Neural progenitor cell (in vitro differentiated cells): ENCODE results near the gene ATP1B4. TPM values are rescaled to one million over a fixed set of nuclear protein-coding genes. Genes with fewer than 3 reads are reported as not detected.

Source experiments
- DNase-seq: peaks from one replicate; pipeline ENCODE4 v3.0.0-alpha.2; 2016; ENCODE audit warnings: low spot score
- H2AFZ ChIP-seq: fragments of 200-600 bp; sonication (generic); replicated peaks from 2 replicates; pipeline ENCODE4 v1.6.1; 2016; ENCODE audit warnings: antibody characterized with exemption
- H3F3A ChIP-seq: fragments of 200-600 bp; sonication (generic); 2 replicates; pipeline ENCODE4 v1.6.1; 2016; ENCODE audit warnings: antibody characterized with exemption, low read depth
- H3K27ac ChIP-seq: fragments of 200-600 bp; sonication (generic); 2 replicates; pipeline ENCODE4 v1.5.1; 2016; ENCODE audit warnings: mild to moderate bottlenecking
- H3K27me3 ChIP-seq: fragments of 200-600 bp; sonication (generic); 2 replicates; pipeline ENCODE4 v1.6.1; 2016; ENCODE audit warnings: mild to moderate bottlenecking, moderate library complexity
- H3K36me3 ChIP-seq: fragments of 200-600 bp; sonication (generic); 2 replicates; pipeline ENCODE4 v1.5.1; 2016
- H3K4me1 ChIP-seq: fragments of 200-600 bp; sonication (generic); 2 replicates; pipeline ENCODE4 v1.6.1; 2016; ENCODE audit warnings: mixed run types
- H3K4me2 ChIP-seq: fragments of 200-600 bp; sonication (generic); 2 replicates; pipeline ENCODE4 v1.6.1; 2016
- H3K4me3 ChIP-seq: fragments of 200-600 bp; sonication (generic); 2 replicates; pipeline ENCODE4 v1.5.1; 2016
- H3K79me2 ChIP-seq: fragments of 200-600 bp; sonication (generic); 2 replicates; pipeline ENCODE4 v1.6.1; 2016; ENCODE audit warnings: low read depth
- H3K9ac ChIP-seq: fragments of 200-600 bp; sonication (generic); 2 replicates; pipeline ENCODE4 v1.6.1; 2016
- H3K9me3 ChIP-seq: fragments of 200-600 bp; sonication (generic); 2 replicates; pipeline ENCODE4 v1.5.1; 2016; ENCODE audit warnings: low read depth
- H4K20me1 ChIP-seq: fragments of 200-600 bp; sonication (generic); 2 replicates; pipeline ENCODE4 v1.6.1; 2016; ENCODE audit warnings: low read depth
- H3K27ac Mint-ChIP-seq: 3 replicates; pipeline ENCODE4 v1.8.0; 2021; ENCODE audit warnings: mixed read lengths
- H3K27me3 Mint-ChIP-seq: 2 replicates; pipeline ENCODE4 v1.8.0; 2022; ENCODE audit warnings: low read depth, mild to moderate bottlenecking, inconsistent platforms, moderate library complexity, mixed read lengths; ENCODE audit not compliant: insufficient read depth
- H3K36me3 Mint-ChIP-seq: 3 replicates; pipeline ENCODE4 v1.8.0; 2021; ENCODE audit warnings: mixed read lengths
- H3K4me1 Mint-ChIP-seq: 3 replicates; pipeline ENCODE4 v1.8.0; 2021; ENCODE audit warnings: mixed read lengths
- H3K4me3 Mint-ChIP-seq: 3 replicates; pipeline ENCODE4 v1.8.0; 2021; ENCODE audit warnings: mild to moderate bottlenecking, moderate library complexity, mixed read lengths
- H3K9me3 Mint-ChIP-seq: 3 replicates; pipeline ENCODE4 v1.8.0; 2020; ENCODE audit warnings: mixed read lengths
- EZH2 ChIP-seq: fragments of 200-600 bp; sonication (generic); IDR thresholded peaks from 2 replicates; pipeline ENCODE4 v1.6.1; 2017; ENCODE audit warnings: antibody characterized with exemption, mild to moderate bottlenecking, moderate library complexity
- EZH2phosphoT487 ChIP-seq: fragments of 200-600 bp; sonication (generic); IDR thresholded peaks from 2 replicates; pipeline ENCODE4 v1.6.1; 2017; ENCODE audit warnings: antibody characterized with exemption
- total RNA-seq: library from RNA; depleted of rRNA; stranded (reverse); fragments of >200 nt; gene quantifications from 2 replicates; pipeline ENCODE4 v1.2.3, GENCODE V29; 2015; ENCODE audit warnings: low replicate concordance
- TF ChIP-seq, protein P1 (sequence below): fragments of 200-600 bp; sonication (generic); IDR thresholded peaks from 2 replicates; pipeline ENCODE4 v1.5.1; 2017; ENCODE audit warnings: antibody characterized with exemption, mild to moderate bottlenecking

Gene ATP1B4
- total RNA-seq, 1 donor from 2014 or later: not detected

DNA sequence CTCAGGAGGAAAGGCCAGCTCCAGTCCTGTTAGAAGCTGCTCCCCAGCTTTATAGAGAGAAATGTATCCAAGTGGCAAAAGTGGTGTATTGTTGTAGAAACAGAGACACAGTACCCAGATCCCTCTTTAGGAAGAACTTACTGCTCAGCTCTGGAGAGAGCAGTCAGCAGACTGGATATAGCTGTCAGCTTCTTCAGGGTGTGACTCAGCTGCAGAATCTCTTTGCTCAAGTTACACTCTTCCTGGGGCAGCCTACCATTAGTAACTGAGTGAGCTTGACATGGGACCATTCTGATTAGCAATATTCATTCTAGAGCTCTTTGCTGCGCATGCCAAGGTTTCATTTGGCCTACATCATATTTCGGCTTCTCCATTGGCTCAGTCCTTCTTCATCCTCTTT is 40.5 kb downstream of the ATP1B4 start:
- H3K27ac ChIP-seq: no peak overlapping the region
- Mint-ChIP-seq H3K4me3 (no peak overlapping the region), H3K4me1 (no peaks in the 10 kb centered on the region), H3K27ac (no peak overlapping the region), H3K27me3 (peaks cover 4% of the 10 kb centered on the region), H3K36me3 (no peaks in the 10 kb centered on the region), H3K9me3 (peaks cover 7% of the 10 kb centered on the region)
- H3K9me3 ChIP-seq: no peaks in the 10 kb centered on the region
- H3K9ac ChIP-seq: no peak overlapping the region
- TF ChIP-seq EZH2phosphoT487 (no peak), EZH2 (no peak)
- TF ChIP-seq, protein P1, sequence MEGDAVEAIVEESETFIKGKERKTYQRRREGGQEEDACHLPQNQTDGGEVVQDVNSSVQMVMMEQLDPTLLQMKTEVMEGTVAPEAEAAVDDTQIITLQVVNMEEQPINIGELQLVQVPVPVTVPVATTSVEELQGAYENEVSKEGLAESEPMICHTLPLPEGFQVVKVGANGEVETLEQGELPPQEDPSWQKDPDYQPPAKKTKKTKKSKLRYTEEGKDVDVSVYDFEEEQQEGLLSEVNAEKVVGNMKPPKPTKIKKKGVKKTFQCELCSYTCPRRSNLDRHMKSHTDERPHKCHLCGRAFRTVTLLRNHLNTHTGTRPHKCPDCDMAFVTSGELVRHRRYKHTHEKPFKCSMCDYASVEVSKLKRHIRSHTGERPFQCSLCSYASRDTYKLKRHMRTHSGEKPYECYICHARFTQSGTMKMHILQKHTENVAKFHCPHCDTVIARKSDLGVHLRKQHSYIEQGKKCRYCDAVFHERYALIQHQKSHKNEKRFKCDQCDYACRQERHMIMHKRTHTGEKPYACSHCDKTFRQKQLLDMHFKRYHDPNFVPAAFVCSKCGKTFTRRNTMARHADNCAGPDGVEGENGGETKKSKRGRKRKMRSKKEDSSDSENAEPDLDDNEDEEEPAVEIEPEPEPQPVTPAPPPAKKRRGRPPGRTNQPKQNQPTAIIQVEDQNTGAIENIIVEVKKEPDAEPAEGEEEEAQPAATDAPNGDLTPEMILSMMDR: no peak
- DNase-seq: no peak
- no peak overlapping the region for H3K4me3 ChIP-seq
- H3K79me2 ChIP-seq: no peaks in the 10 kb centered on the region
- no peaks in the 10 kb centered on the region for H3K27me3 ChIP-seq
- no peaks in the 10 kb centered on the region for H3K36me3 ChIP-seq
- H3K4me2 ChIP-seq: no peak overlapping the region
- no peaks in the 10 kb centered on the region for H3F3A ChIP-seq
- no peaks in the 10 kb centered on the region for H4K20me1 ChIP-seq
- H3K4me1 ChIP-seq: no peaks in the 10 kb centered on the region
- H2AFZ ChIP-seq: no peak overlapping the region

DNA sequence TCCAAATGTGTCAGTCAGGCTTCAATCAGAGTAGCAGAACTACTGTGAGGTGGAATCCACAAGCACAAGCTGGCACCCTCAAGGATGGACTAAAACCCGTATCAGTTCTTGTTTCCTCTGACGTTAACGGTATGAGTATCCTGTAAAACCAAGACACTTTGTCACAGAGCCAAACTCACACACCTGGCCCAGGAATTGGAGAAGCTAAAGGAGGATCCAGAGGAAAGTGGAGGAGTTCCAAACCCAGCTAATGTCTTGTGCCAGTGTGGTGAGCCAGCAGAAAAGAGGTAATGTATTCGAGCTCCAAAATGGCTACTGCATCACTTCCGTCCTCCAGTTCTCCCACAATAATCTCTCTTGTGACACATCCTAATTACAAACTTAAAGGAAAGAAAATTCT is 44.7 kb downstream of the ATP1B4 start:
- H3K4me2 ChIP-seq: no peak overlapping the region
- no peak overlapping the region for H3K9ac ChIP-seq
- TF ChIP-seq EZH2 (no peak), EZH2phosphoT487 (no peak)
- TF ChIP-seq, protein P1: no peak
- H3K4me1 ChIP-seq: no peaks in the 10 kb centered on the region
- H3K36me3 Mint-ChIP-seq: no peaks in the 10 kb centered on the region
- H3F3A ChIP-seq: no peaks in the 10 kb centered on the region
- DNase-seq: no peak
- H3K27ac Mint-ChIP-seq: no peak overlapping the region
- peaks cover 20% of the 10 kb centered on the region for H3K9me3 Mint-ChIP-seq
- H2AFZ ChIP-seq: no peak overlapping the region
- no peaks in the 10 kb centered on the region for H3K4me1 Mint-ChIP-seq
- no peak overlapping the region for H3K4me3 Mint-ChIP-seq
- H4K20me1 ChIP-seq: no peaks in the 10 kb centered on the region
- H3K27me3 Mint-ChIP-seq: peaks cover 9% of the 10 kb centered on the region
- H3K36me3 ChIP-seq: no peaks in the 10 kb centered on the region
- no peaks in the 10 kb centered on the region for H3K27me3 ChIP-seq
- H3K4me3 ChIP-seq: no peak overlapping the region
- H3K9me3 ChIP-seq: no peaks in the 10 kb centered on the region
- H3K79me2 ChIP-seq: no peaks in the 10 kb centered on the region
- no peak overlapping the region for H3K27ac ChIP-seq

DNA sequence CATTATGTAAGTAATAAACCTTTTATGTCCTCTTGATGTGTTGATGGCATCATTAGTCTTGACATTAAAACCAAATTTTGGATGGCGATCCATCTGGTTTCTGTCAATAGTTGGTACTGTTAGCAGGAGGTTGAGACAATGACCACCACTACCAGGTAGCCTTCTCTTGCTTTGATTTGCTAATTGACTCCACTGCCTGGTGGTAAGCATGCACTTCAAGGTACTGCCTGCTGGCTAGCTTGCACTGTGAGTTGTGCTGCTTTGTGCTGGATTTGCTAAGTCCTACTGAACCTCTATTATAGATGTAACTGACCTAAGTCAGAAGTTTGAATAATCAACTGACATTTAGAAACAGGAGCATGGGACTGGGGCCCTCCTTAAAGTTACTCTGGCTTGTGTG is 46.3 kb downstream of the ATP1B4 start:
- no peaks in the 10 kb centered on the region for H3F3A ChIP-seq
- H4K20me1 ChIP-seq: no peaks in the 10 kb centered on the region
- no peaks in the 10 kb centered on the region for H3K36me3 ChIP-seq
- no peaks in the 10 kb centered on the region for H3K79me2 ChIP-seq
- peaks cover 9% of the 10 kb centered on the region for H3K27me3 Mint-ChIP-seq
- H3K4me3 Mint-ChIP-seq: no peak overlapping the region
- H3K4me3 ChIP-seq: no peak overlapping the region
- H3K4me2 ChIP-seq: no peak overlapping the region
- no peaks in the 10 kb centered on the region for H3K4me1 ChIP-seq
- TF ChIP-seq EZH2phosphoT487 (no peak), EZH2 (no peak)
- TF ChIP-seq, protein P1: no peak
- no peak overlapping the region for H3K9ac ChIP-seq
- DNase-seq: no peak
- H2AFZ ChIP-seq: no peak overlapping the region
- H3K9me3 Mint-ChIP-seq: peaks cover 20% of the 10 kb centered on the region
- H3K36me3 Mint-ChIP-seq: no peaks in the 10 kb centered on the region
- no peaks in the 10 kb centered on the region for H3K9me3 ChIP-seq
- no peak overlapping the region for H3K27ac Mint-ChIP-seq
- H3K4me1 Mint-ChIP-seq: no peaks in the 10 kb centered on the region
- H3K27me3 ChIP-seq: no peaks in the 10 kb centered on the region
- no peak overlapping the region for H3K27ac ChIP-seq

DNA sequence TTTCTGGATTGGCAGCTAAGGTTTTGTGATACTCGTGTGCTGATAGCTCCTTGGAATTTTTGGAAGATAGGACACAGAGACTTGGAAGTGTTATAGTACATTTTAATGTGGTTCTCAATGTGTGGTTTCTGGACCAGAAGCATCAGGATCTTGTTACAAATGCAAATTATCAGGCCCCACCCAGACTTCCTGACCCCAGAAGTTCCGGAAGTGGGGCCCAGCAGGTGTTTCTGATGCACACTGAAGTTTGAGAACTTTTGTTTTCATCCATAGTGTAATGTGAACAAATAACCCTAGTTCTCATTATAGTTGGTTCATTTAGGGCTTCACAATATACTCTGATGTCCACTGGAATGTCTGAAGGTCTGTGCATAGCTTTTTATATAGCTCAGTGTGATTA is 57.6 kb downstream of the ATP1B4 start:
- Histone ChIP-seq H3K9ac (no peak overlapping the region), H2AFZ (no peak overlapping the region), H3K9me3 (no peaks in the 10 kb centered on the region), H3K4me2 (no peak overlapping the region), H3K79me2 (no peaks in the 10 kb centered on the region), H3K4me1 (no peaks in the 10 kb centered on the region), H4K20me1 (no peaks in the 10 kb centered on the region), H3K36me3 (no peaks in the 10 kb centered on the region), H3K4me3 (no peak overlapping the region), H3K27me3 (no peaks in the 10 kb centered on the region), H3K27ac (no peak overlapping the region), H3F3A (no peaks in the 10 kb centered on the region)
- no peaks in the 10 kb centered on the region for H3K27me3 Mint-ChIP-seq
- H3K9me3 Mint-ChIP-seq: peaks cover 2% of the 10 kb centered on the region
- no peaks in the 10 kb centered on the region for H3K4me1 Mint-ChIP-seq
- no peak overlapping the region for H3K27ac Mint-ChIP-seq
- no peak overlapping the region for H3K4me3 Mint-ChIP-seq
- TF ChIP-seq EZH2 (no peak), EZH2phosphoT487 (no peak)
- TF ChIP-seq, protein P1: no peak
- DNase-seq: no peak
- H3K36me3 Mint-ChIP-seq: no peaks in the 10 kb centered on the region
